LNCAP (cell line): ENCODE measurements around the gene APOA4.

ENCODE experiments used
- TF ChIP-seq, protein P1 (sequence below): fragments of 450-650 bp; IDR thresholded peaks from 2 replicates; pipeline ENCODE4 v1.5.1; 2017; ENCODE audit warnings: mild to moderate bottlenecking

Gene APOA4

DNA sequence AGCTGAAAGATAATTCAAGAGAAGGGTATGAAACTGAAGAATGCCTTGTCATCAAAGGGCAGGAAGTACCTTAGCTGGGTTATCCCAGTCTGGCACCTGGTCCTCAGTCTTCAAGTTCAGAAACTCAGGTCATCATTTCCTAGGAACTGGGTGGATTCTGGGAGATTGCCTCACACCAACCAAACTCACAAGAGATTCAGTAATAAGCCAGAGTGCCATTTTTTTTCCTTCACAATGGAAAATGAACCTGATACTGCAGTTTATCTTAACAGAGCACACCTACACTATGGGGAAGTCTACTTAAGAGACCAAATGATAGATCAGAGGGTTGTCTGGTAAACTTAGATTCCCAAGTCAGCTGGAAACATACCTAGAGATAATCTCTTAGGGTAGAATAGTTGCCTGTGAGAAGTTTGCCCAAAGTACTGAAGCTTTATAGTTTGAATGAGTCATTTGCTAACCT lies 46.6 kb downstream of the APOA4 start:
- TF ChIP-seq, protein P1, sequence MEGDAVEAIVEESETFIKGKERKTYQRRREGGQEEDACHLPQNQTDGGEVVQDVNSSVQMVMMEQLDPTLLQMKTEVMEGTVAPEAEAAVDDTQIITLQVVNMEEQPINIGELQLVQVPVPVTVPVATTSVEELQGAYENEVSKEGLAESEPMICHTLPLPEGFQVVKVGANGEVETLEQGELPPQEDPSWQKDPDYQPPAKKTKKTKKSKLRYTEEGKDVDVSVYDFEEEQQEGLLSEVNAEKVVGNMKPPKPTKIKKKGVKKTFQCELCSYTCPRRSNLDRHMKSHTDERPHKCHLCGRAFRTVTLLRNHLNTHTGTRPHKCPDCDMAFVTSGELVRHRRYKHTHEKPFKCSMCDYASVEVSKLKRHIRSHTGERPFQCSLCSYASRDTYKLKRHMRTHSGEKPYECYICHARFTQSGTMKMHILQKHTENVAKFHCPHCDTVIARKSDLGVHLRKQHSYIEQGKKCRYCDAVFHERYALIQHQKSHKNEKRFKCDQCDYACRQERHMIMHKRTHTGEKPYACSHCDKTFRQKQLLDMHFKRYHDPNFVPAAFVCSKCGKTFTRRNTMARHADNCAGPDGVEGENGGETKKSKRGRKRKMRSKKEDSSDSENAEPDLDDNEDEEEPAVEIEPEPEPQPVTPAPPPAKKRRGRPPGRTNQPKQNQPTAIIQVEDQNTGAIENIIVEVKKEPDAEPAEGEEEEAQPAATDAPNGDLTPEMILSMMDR: no peak

DNA sequence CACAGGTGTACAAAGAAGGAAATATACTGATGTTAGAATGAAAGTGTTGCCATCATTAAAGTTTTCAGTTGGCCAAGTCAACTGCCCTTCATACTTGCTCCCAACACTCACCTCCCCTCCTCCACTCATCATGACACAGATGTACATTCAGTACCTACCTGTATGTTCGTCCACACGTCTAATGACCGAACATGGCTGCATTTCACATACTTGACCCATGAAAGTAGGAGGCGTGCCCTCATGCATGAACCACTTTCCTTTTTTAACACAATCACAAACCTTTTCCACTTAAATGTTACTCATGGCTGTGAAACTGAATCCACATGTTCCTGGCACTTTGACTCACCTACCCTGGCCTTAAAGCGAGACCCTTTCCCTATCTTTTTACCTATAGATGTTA lies 47.1 kb downstream of the APOA4 start:
- TF ChIP-seq, protein P1: no peak

DNA sequence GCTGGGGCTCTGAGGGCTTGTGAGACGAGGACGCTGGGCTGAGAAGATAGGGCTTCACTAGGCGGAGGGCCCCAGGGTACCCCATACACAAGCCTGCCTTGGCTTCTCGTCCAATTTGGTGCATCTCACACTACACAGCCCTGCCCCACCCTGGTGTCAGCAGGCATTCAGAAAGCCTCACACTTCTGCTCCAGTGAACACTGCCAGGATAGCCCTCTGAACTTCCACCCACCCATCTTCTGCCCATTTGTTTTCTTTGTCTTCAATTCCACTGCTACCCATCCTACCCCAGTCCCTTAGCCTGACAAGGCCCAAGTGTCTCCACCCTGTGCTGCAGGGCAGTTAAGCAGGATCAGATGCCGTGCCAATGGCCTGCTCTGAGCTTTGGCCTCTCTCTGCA lies 48.4 kb downstream of the APOA4 start:
- TF ChIP-seq, protein P1: no peak

DNA sequence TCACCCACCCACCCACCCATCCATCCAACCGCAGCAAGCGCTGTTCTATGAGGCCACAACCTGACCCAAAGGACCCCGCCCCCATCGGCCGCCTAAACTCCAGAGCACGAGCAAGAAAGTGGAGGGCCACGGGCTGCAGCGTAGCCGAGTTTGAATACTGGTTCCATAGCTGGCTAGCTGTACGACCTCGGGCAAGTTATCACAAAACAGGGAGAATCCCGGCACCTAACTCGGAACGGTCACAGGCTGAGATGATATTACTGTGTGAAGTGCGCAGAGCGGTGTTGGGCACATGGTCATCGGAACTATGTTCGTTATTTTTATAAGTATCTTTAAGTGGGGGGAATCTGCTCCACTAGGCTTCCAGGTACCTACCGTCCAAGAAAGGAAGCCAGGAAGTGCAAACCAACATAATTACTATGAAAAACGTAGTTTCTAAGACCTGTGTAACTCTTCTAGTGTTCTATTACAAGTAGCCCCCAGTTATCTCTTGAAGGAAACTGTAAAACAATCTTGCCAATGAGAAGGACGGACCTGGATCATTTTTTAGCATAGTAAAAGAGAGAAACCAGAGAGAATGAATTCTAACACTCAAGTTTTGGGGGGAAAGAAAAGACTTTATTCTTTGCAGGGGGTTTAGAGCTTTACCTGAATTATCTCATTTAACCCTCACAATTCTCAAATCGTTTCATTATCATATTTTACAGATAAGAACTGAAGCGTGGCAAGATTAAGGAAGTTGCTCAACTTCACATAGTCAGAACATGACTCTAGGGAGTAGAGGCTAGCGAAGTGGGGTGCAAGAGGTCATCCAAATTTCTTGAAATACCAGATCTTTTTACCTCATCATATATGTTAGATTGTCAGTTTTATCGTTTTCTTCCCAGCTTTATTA lies 49.7 kb downstream of the APOA4 start:
- TF ChIP-seq, protein P1: no peak

DNA sequence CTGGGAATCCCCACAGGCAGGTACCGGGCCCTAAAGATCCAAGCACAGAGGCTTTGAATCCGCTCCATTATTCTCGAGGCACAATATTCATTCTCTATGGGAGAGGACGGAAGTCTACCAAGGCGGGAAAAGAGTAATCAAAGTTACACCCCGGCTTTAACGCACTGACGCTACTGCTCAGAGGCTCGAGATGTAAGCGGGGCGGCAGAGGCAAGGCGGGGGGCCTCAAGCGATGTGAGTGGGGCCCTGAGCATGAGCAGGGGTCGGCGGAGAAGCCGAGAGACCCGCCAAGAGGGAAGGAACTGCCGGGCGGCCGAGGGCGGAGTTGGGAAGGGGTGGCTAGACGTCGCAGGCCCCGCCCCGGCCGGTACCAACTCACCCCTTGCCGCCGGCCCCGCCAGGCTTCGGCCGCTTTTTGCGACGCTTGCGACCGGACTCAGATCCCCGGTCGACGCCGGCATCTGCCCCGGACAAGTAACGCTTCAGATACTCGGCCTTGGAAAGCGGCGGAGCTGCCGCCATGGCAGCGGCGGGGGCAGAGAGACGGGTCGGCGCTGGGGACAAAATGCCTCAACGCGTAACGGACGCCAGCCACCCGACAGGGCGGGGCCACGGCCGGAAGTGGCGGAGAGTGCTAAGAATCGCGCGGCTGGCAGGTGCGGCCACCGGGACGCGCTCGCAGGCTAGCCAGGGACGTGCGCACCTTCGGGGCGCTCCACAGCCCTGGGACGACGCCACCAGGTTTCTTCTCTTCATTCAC lies 50.5 kb downstream of the APOA4 start, which contains the start of gene BUD13:
Gene BUD13 (minus strand): TSS at position 545 of the 760 bp plus-strand sequence. CDS start 23 bp downstream, at position 522.
- TF ChIP-seq, protein P1: no peak

DNA sequence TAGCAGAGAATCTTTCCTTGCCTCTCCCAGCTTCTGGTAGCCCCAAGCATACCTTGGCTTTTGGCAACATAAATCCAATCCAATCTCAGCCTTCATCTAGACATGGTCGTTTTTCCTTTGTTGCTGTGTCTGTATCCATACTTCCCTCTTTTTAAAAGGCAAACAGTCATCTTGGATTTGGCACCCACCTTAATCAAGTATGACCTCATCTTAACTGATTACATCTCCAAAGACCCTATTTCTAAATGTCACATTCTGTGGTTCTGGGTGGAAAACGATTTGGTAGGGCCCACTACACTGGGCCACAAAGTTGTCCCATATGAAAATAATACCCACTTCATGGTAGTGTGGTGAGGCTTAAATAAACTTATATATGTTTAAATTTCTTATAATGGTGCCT lies 51.2 kb downstream of the APOA4 start:
- TF ChIP-seq, protein P1: no peak
